Parathyroid adenoma (tissue), 2 donors: ENCODE results near the gene CRIM1.

Experiments used
- H2AFZ ChIP-seq: fragments of 300-600 bp; sonication (generic); one replicate; pipeline ENCODE4 v1.7.0; 2017; ENCODE audit warnings: antibody characterized with exemption, mild to moderate bottlenecking
- H3K27ac ChIP-seq: fragments of 300-600 bp; sonication (generic); one replicate; pipeline ENCODE4 v1.7.0; 2017
- H3K27me3 ChIP-seq: fragments of 300-600 bp; sonication (generic); one replicate; pipeline ENCODE4 v1.7.0; 2017; ENCODE audit warnings: low read length; ENCODE audit not compliant: control insufficient read depth, insufficient read depth
- H3K36me3 ChIP-seq: fragments of 300-600 bp; sonication (generic); one replicate; pipeline ENCODE4 v1.7.0; 2017; ENCODE audit warnings: low read length; ENCODE audit not compliant: control insufficient read depth, insufficient read depth
- H3K4me1 ChIP-seq: fragments of 300-600 bp; sonication (generic); one replicate; pipeline ENCODE4 v1.7.0; 2017; ENCODE audit warnings: control low read depth
- H3K4me2 ChIP-seq: fragments of 300-600 bp; sonication (generic); one replicate; pipeline ENCODE4 v1.7.0; 2017; ENCODE audit warnings: low read length
- H3K4me3 ChIP-seq: fragments of 300-600 bp; sonication (generic); one replicate; pipeline ENCODE4 v1.7.0; 2017; ENCODE audit warnings: low read depth, low read length
- H3K79me2 ChIP-seq: fragments of 300-600 bp; sonication (generic); one replicate; pipeline ENCODE4 v1.7.0; 2017; ENCODE audit warnings: control low read depth
- H3K9ac ChIP-seq: fragments of 300-600 bp; sonication (generic); one replicate; pipeline ENCODE4 v1.7.0; 2017; ENCODE audit warnings: mild to moderate bottlenecking
- H3K9me3 ChIP-seq: fragments of 300-600 bp; sonication (generic); one replicate; pipeline ENCODE4 v1.7.0; 2017; ENCODE audit warnings: low read length; ENCODE audit not compliant: control insufficient read depth
- TF ChIP-seq, protein P1 (sequence below): fragments of 300-600 bp; sonication (generic); IDR thresholded peaks from one replicate; pipeline ENCODE4 v1.7.0; 2017; ENCODE audit warnings: antibody characterized with exemption, mild to moderate bottlenecking
- donor health status: primary hyperparathyroidism.

The CRIM1 gene

DNA sequence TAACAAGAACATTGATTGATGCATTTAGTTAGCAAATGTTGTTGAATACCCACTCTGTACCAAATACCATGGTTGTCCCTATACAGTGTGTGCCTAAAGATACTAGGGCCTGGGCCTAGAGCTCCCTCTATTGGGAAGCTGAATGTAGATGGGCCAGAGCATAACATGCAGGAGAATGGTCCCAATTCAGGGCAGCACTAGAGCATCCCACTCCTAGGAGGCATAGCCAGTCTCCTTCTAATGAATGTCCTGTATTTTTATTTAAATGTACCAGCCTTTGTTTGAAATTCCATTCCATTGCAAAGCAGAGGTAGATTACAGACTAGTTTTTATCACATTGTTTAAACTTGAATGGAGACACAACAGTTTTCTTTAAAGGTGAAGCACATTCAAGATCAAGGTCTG is 151.8 kb downstream of the CRIM1 start:
- no peak overlapping the region for H3K9ac ChIP-seq
- H3K4me1 ChIP-seq: no peaks in the 10 kb centered on the region
- no peak overlapping the region for H3K4me3 ChIP-seq
- no peaks in the 10 kb centered on the region for H3K27me3 ChIP-seq
- H3K4me2 ChIP-seq: no peak overlapping the region
- H3K36me3 ChIP-seq: no peaks in the 10 kb centered on the region
- no peak overlapping the region for H3K27ac ChIP-seq
- TF ChIP-seq, protein P1, sequence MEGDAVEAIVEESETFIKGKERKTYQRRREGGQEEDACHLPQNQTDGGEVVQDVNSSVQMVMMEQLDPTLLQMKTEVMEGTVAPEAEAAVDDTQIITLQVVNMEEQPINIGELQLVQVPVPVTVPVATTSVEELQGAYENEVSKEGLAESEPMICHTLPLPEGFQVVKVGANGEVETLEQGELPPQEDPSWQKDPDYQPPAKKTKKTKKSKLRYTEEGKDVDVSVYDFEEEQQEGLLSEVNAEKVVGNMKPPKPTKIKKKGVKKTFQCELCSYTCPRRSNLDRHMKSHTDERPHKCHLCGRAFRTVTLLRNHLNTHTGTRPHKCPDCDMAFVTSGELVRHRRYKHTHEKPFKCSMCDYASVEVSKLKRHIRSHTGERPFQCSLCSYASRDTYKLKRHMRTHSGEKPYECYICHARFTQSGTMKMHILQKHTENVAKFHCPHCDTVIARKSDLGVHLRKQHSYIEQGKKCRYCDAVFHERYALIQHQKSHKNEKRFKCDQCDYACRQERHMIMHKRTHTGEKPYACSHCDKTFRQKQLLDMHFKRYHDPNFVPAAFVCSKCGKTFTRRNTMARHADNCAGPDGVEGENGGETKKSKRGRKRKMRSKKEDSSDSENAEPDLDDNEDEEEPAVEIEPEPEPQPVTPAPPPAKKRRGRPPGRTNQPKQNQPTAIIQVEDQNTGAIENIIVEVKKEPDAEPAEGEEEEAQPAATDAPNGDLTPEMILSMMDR: peak; percentile 56
- H3K9me3 ChIP-seq: no peaks in the 10 kb centered on the region
- H2AFZ ChIP-seq: no peak overlapping the region
- no peaks in the 10 kb centered on the region for H3K79me2 ChIP-seq

DNA sequence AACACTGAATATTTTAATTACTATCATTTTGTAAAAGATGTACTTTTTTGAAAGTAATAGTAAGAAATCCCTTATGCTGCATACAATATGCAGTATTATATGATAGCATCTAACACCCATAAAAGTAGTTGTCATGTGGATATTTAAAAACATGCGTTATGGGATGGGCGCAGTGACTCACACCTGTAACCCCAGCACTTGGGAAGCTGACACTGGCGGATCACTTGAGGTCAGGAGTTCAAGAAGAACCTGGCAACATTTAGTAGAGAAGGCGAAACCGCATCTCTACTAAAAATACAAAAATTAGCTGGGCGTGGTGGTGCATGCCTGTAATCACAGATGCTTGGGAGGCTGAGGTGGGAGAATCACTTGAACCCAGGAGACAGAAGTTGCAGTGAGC is 153.5 kb downstream of the CRIM1 start:
- Histone ChIP-seq H3K9me3 (no peaks in the 10 kb centered on the region), H3K27ac (no peak overlapping the region), H3K36me3 (no peaks in the 10 kb centered on the region), H3K4me2 (no peak overlapping the region), H3K27me3 (no peaks in the 10 kb centered on the region), H3K4me3 (no peak overlapping the region), H2AFZ (no peak overlapping the region), H3K4me1 (no peaks in the 10 kb centered on the region), H3K9ac (no peak overlapping the region), H3K79me2 (no peaks in the 10 kb centered on the region)
- TF ChIP-seq, protein P1: no peak

DNA sequence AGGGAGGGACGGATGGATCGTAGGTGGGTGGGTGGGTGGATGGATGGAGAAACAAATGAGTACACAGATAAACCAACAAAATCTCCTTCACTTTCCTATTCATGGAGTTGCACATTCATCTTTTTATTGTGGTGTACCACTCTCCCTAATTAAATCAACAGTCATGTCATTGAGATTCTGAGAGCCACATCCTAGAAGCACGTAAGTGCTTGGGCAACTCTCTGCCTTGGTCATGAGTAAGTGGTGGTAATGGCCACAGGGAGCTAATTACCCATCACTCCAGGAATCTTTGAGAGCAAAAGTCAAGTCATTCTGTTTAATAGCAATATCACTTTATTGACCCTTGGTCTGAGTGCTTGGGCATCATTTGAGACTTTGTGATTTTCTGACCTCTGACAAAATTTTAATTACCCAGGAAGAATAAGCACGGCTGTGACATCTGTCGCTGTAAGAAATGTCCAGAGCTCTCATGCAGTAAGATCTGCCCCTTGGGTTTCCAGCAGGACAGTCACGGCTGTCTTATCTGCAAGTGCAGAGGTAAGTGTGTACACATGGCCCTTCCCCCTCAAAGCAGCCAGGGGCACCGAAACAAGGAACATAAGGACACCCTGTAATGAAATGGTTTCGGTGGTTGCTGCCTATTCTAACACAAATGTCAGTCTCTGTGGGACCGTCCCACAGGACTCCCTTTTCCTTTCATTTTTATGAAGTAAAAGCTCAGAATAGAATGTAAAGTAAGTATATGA is 156.5 kb downstream of the CRIM1 start:
- no peak overlapping the region for H3K9ac ChIP-seq
- H3K4me3 ChIP-seq: no peak overlapping the region
- TF ChIP-seq, protein P1: no peak
- H3K27me3 ChIP-seq: no peaks in the 10 kb centered on the region
- no peak overlapping the region for H3K4me2 ChIP-seq
- H2AFZ ChIP-seq: no peak overlapping the region
- no peaks in the 10 kb centered on the region for H3K9me3 ChIP-seq
- H3K27ac ChIP-seq: no peak overlapping the region
- no peaks in the 10 kb centered on the region for H3K36me3 ChIP-seq
- no peaks in the 10 kb centered on the region for H3K79me2 ChIP-seq
- no peaks in the 10 kb centered on the region for H3K4me1 ChIP-seq

DNA sequence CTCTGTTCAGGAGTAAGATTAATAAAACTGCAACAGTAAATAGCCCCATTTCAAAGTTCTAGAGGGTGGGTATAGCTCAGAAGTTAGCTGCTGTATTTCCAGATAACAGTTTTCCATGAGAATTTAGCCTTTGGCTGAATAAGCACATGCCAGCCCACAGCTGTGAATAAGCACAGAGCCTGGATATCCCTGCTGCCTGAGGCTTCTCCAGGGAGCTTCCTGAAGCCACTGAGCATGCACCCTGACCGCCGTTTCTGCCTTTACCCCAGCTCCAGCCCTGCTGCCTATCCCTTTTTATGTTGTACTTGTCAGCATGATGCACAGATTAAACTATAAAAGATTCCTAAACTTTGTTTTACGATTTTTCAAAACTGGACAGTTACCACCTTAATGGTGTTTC is 157.1 kb downstream of the CRIM1 start:
- no peak overlapping the region for H3K4me3 ChIP-seq
- no peak overlapping the region for H3K4me2 ChIP-seq
- no peaks in the 10 kb centered on the region for H3K4me1 ChIP-seq
- TF ChIP-seq, protein P1: no peak
- H3K27ac ChIP-seq: no peak overlapping the region
- H2AFZ ChIP-seq: no peak overlapping the region
- no peaks in the 10 kb centered on the region for H3K27me3 ChIP-seq
- no peaks in the 10 kb centered on the region for H3K9me3 ChIP-seq
- no peaks in the 10 kb centered on the region for H3K79me2 ChIP-seq
- H3K9ac ChIP-seq: no peak overlapping the region
- H3K36me3 ChIP-seq: no peaks in the 10 kb centered on the region

DNA sequence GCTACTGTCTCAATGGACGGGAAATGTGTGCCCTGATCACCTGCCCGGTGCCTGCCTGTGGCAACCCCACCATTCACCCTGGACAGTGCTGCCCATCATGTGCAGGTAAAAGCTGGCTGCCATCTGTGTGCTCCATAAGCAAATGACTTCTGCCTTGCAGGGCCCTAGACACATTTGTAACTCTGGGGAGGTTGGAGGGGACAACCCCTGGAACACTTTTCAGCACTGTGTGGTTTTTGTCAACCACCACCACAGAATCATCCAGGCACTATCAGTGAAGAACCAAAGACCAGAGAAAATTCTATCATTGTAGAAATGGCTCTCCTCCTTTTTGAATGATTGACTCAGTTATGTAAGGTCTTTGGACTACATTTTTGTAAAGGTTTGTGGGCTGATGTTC is 158.1 kb downstream of the CRIM1 start:
- Histone ChIP-seq H3K4me2 (no peak overlapping the region), H3K27me3 (no peaks in the 10 kb centered on the region), H3K9me3 (no peaks in the 10 kb centered on the region), H2AFZ (no peak overlapping the region), H3K4me3 (no peak overlapping the region), H3K4me1 (no peaks in the 10 kb centered on the region), H3K9ac (no peak overlapping the region), H3K79me2 (no peaks in the 10 kb centered on the region), H3K27ac (no peak overlapping the region), H3K36me3 (no peaks in the 10 kb centered on the region)
- TF ChIP-seq, protein P1: no peak
